H9 (cell line): ENCODE data around the gene CGGBP1. TPM values are rescaled to one million over a fixed set of nuclear protein-coding genes. Genes with fewer than 3 reads are reported as not detected.

ENCODE experiments used
- DNase-seq: peaks from one replicate; pipeline ENCODE4 v3.0.0-alpha.2; 2017
- H2AFZ ChIP-seq: one replicate; pipeline ENCODE4 v1.6.1; 2013; ENCODE audit warnings: mild to moderate bottlenecking, low read length, control low read depth, moderate library complexity
- H2AK5ac ChIP-seq: 2 replicates; pipeline ENCODE4 v1.6.1; 2013; ENCODE audit warnings: low read length, control low read depth, mixed read lengths; ENCODE audit not compliant: insufficient read length
- H2BK120ac ChIP-seq: one replicate; pipeline ENCODE4 v1.6.1; 2013; ENCODE audit warnings: low read depth, mild to moderate bottlenecking, low read length, control low read depth, inconsistent platforms; ENCODE audit not compliant: poor library complexity, severe bottlenecking
- H2BK12ac ChIP-seq: 2 replicates; pipeline ENCODE4 v1.6.1; 2013; ENCODE audit warnings: low read length, control low read depth, mixed read lengths, low read depth; ENCODE audit not compliant: insufficient read length
- H2BK15ac ChIP-seq: 2 replicates; pipeline ENCODE4 v1.6.1; 2013; ENCODE audit warnings: low read depth, low read length, control low read depth
- H2BK20ac ChIP-seq: one replicate; pipeline ENCODE4 v1.6.1; 2013; ENCODE audit warnings: low read depth, mild to moderate bottlenecking, low read length, control low read depth, inconsistent platforms; ENCODE audit not compliant: poor library complexity, severe bottlenecking
- H2BK5ac ChIP-seq: 2 replicates; pipeline ENCODE4 v1.6.1; 2013; ENCODE audit warnings: low read length, control low read depth, mixed read lengths; ENCODE audit not compliant: insufficient read length
- H3K14ac ChIP-seq: 2 replicates; pipeline ENCODE4 v1.6.1; 2013; ENCODE audit warnings: low read length, control low read depth; ENCODE audit not compliant: insufficient read depth
- H3K18ac ChIP-seq: 2 replicates; pipeline ENCODE4 v1.6.1; 2013; ENCODE audit warnings: low read depth, mild to moderate bottlenecking, mixed read lengths, low read length, control low read depth; ENCODE audit not compliant: insufficient read length
- H3K23ac ChIP-seq: 2 replicates; pipeline ENCODE4 v1.6.1; 2013; ENCODE audit warnings: low read length, control low read depth, mixed read lengths, low read depth; ENCODE audit not compliant: insufficient read length
- H3K23me2 ChIP-seq: 2 replicates; pipeline ENCODE4 v1.6.1; 2013; ENCODE audit warnings: low read depth, mild to moderate bottlenecking, mixed read lengths, low read length, control low read depth; ENCODE audit not compliant: insufficient read length, poor library complexity, severe bottlenecking
- H3K27ac ChIP-seq: 2 replicates; pipeline ENCODE4 v1.5.1; 2013; ENCODE audit warnings: low read length, control low read depth, mixed read lengths, low read depth; ENCODE audit not compliant: insufficient read length
- H3K27me3 ChIP-seq: 2 replicates; pipeline ENCODE4 v1.6.1; 2013; ENCODE audit warnings: low read length, control low read depth, inconsistent platforms; ENCODE audit not compliant: insufficient read depth
- H3K4ac ChIP-seq: 2 replicates; pipeline ENCODE4 v1.6.1; 2013; ENCODE audit warnings: low read depth, mild to moderate bottlenecking, control low read depth, inconsistent platforms, low read length, moderate library complexity
- H3K4me1 ChIP-seq: 2 replicates; pipeline ENCODE4 v1.6.1; 2013; ENCODE audit warnings: low read length, control low read depth, inconsistent platforms; ENCODE audit not compliant: insufficient read depth
- H3K4me2 ChIP-seq: 2 replicates; pipeline ENCODE4 v1.6.1; 2013; ENCODE audit warnings: low read length, control low read depth, mixed read lengths; ENCODE audit not compliant: insufficient read length, insufficient read depth
- H3K56ac ChIP-seq: 2 replicates; pipeline ENCODE4 v1.6.1; 2013; ENCODE audit warnings: low read depth, mild to moderate bottlenecking, mixed read lengths, low read length, control low read depth; ENCODE audit not compliant: insufficient read length
- H3K79me1 ChIP-seq: 2 replicates; pipeline ENCODE4 v1.6.1; 2013; ENCODE audit warnings: low read depth, mild to moderate bottlenecking, moderate library complexity, low read length, control low read depth, inconsistent platforms; ENCODE audit not compliant: insufficient read depth, poor library complexity, severe bottlenecking
- H3K79me2 ChIP-seq: 2 replicates; pipeline ENCODE4 v1.6.1; 2013; ENCODE audit warnings: low read length, control low read depth, inconsistent platforms; ENCODE audit not compliant: insufficient read depth
- H3K9ac ChIP-seq: 2 replicates; pipeline ENCODE4 v1.6.1; 2013; ENCODE audit warnings: low read length, control low read depth, mixed read lengths; ENCODE audit not compliant: insufficient read length; ENCODE audit errors: extremely low read depth
- H3K9me3 ChIP-seq: one replicate; pipeline ENCODE4 v1.6.1; 2013; ENCODE audit warnings: low read depth, low read length, inconsistent platforms; ENCODE audit not compliant: control insufficient read depth
- H3T11ph ChIP-seq: one replicate; pipeline ENCODE4 v1.6.1; 2013; ENCODE audit warnings: mild to moderate bottlenecking, low read length, control low read depth, inconsistent platforms
- H4K20me1 ChIP-seq: one replicate; pipeline ENCODE4 v1.6.1; 2013; ENCODE audit not compliant: control insufficient read depth, insufficient read length, insufficient read depth
- H4K5ac ChIP-seq: 2 replicates; pipeline ENCODE4 v1.6.1; 2013; ENCODE audit warnings: low read depth, mild to moderate bottlenecking, mixed read lengths, low read length, control low read depth; ENCODE audit not compliant: insufficient read length
- H4K8ac ChIP-seq: replicated peaks from 2 replicates; pipeline ENCODE4 v1.6.1; 2013; ENCODE audit warnings: low read length, control low read depth, mixed read lengths, low read depth; ENCODE audit not compliant: insufficient read length
- H4K91ac ChIP-seq: 2 replicates; pipeline ENCODE4 v1.6.1; 2013; ENCODE audit warnings: low read depth, mild to moderate bottlenecking, moderate library complexity, mixed read lengths, low read length, control low read depth; ENCODE audit not compliant: insufficient read length
- H3K27ac Mint-ChIP-seq, 3 experiments: 2 replicates in 2 of 3; 3 replicates in 1 of 3; pipeline ENCODE4 v1.8.0; 2020 to 2021; ENCODE audit warnings: mixed read lengths in 3 of 3, mild to moderate bottlenecking in 1 of 3, moderate library complexity in 1 of 3
- H3K27me3 Mint-ChIP-seq: 2 replicates; pipeline ENCODE4 v1.8.0; 2021; ENCODE audit warnings: low read depth, mild to moderate bottlenecking, moderate library complexity, mixed read lengths
- H3K36me3 Mint-ChIP-seq, 3 experiments: 2 replicates in 2 of 3; 3 replicates in 1 of 3; pipeline ENCODE4 v1.8.0; 2020 to 2021; ENCODE audit warnings: low read depth in 3 of 3, mixed read lengths in 3 of 3; ENCODE audit not compliant: insufficient read depth in 1 of 3
- H3K4me1 Mint-ChIP-seq, 2 experiments: 2 replicates each; pipeline ENCODE4 v1.8.0; 2020; ENCODE audit warnings: mixed read lengths in 2 of 2
- H3K4me3 Mint-ChIP-seq, 2 experiments: 2 replicates in 1 of 2; 3 replicates in 1 of 2; pipeline ENCODE4 v1.8.0; 2020 to 2021; ENCODE audit warnings: mild to moderate bottlenecking in 2 of 2, mixed read lengths in 2 of 2, moderate library complexity in 1 of 2
- H3K9me3 Mint-ChIP-seq, 2 experiments: 2 replicates in 1 of 2; 3 replicates in 1 of 2; pipeline ENCODE4 v1.8.0; 2020; ENCODE audit warnings: mild to moderate bottlenecking in 2 of 2, mixed read lengths in 2 of 2, moderate library complexity in 1 of 2
- CTCF ChIP-seq: fragments of 200-600 bp; sonication (generic); conservative IDR thresholded peaks from 3 replicates; pipeline ENCODE4 v1.8.0; 2021; ENCODE audit warnings: antibody characterized with exemption, mild to moderate bottlenecking
- WGBS: extraction: QIAGEN DNeasy Blood & Tissue Kit; methylation state at CpG from one replicate; pipeline ENCODE4 v1.1.7; 2013; ENCODE audit warnings: missing lambda C conversion rate, low lambda C conversion rate, mixed read lengths; ENCODE audit not compliant: insufficient read length; ENCODE audit errors: extremely low coverage; 5-methylcytosine and 5-hydroxymethylcytosine counted together
- total RNA-seq: library from RNA; stranded (reverse); gene quantifications from 2 replicates; pipeline ENCODE4 v1.2.1, GENCODE V29; 2021

CGGBP1 gene
- total RNA-seq, 1 experiment from 2014 or later, result 75.0 TPM

GRCh38 chr3:88033808-88034207, 25.0 kb downstream of the CGGBP1 start:
- no peak overlapping the region for H2BK20ac ChIP-seq
- no peak overlapping the region for H3K23ac ChIP-seq
- no peak overlapping the region for H2BK120ac ChIP-seq
- H3K79me2 ChIP-seq, result no peaks in the 10 kb centered on the region
- Mint-ChIP-seq H3K4me1 (peaks cover 0 to 3% of the 10 kb centered on the region in 2 experiments; a peak in 1 of 4 replicates), H3K27me3 (no peaks in the 10 kb centered on the region), H3K4me3 (no peak overlapping the region), H3K9me3 (no peaks in the 10 kb centered on the region; a peak in 2 of 5 replicates), H3K36me3 (no peaks in the 10 kb centered on the region), H3K27ac (no peak overlapping the region)
- no peak overlapping the region for H2AK5ac ChIP-seq
- no peak overlapping the region for H3K14ac ChIP-seq
- H3K9me3 ChIP-seq, result no peaks in the 10 kb centered on the region
- no peak overlapping the region for H3K56ac ChIP-seq
- H2AFZ ChIP-seq, result no peak overlapping the region
- no CpG with 5 or more reads among the region's 2 CpGs for WGBS
- H3K18ac ChIP-seq, result no peak overlapping the region
- H3K27me3 ChIP-seq, result no peaks in the 10 kb centered on the region
- H2BK15ac ChIP-seq, result no peak overlapping the region
- H3K4me1 ChIP-seq, result no peaks in the 10 kb centered on the region
- H3T11ph ChIP-seq, result no peak overlapping the region
- no peak for TF ChIP-seq CTCF
- no peak overlapping the region for H3K27ac ChIP-seq
- H2BK5ac ChIP-seq, result no peak overlapping the region
- no peak overlapping the region for H4K8ac ChIP-seq
- no peak overlapping the region for H4K91ac ChIP-seq
- H3K9ac ChIP-seq, result no peak overlapping the region
- H4K5ac ChIP-seq, result no peak overlapping the region
- H3K4ac ChIP-seq, result no peak overlapping the region
- H4K20me1 ChIP-seq, result no peaks in the 10 kb centered on the region
- no peak overlapping the region for H2BK12ac ChIP-seq
- no peak for DNase-seq
- H3K79me1 ChIP-seq, result no peaks in the 10 kb centered on the region
- no peak overlapping the region for H3K4me2 ChIP-seq
- no peaks in the 10 kb centered on the region for H3K23me2 ChIP-seq
